ENCODE results near the gene DPH2. TPM values are rescaled to one million over a fixed set of nuclear protein-coding genes. Genes with fewer than 3 reads are reported as not detected.

Gene DPH2
- total and polyA plus RNA-seq, 7 donors: 10.7 to 37.2 (median 12.1) TPM

- Histone ChIP-seq H3K27me3 (no peaks in the 10 kb centered on the region), H3K4me1 (no peaks in the 10 kb centered on the region), H3K36me3 (peaks cover 8 to 39% (median 9%) of the 10 kb centered on the region in 4 donors), H3K9me3 (no peaks in the 10 kb centered on the region), H3K27ac (no peak overlapping the region), H3K4me3 (no peak overlapping the region)
- TF ChIP-seq POLR2A (IDR thresholded peaks at IDR 0.05): no peak
- no peak for TF ChIP-seq CTCF (IDR thresholded peaks at IDR 0.05)
- no peak for TF ChIP-seq POLR2AphosphoS5 (IDR thresholded peaks at IDR 0.05)
- TF ChIP-seq EP300 (IDR thresholded peaks at IDR 0.05): no peak
- DNase-seq: no peak
- intact Hi-C loops (cut with DNase I): loop anchor here (10.0 kb wide), 1 partner anchor 595 kb away; no protein-coding TSS in a partner anchor
- 90 to 93% methylated on average over 8 of the region's 8 CpGs for WGBS, 2 donors
Measured at GRCh38 chr1:44000122-44000665, 30.4 kb downstream of the DPH2 start.

GRCh38 chr1:44002165-44002564, 32.4 kb downstream of the DPH2 start:
- Histone ChIP-seq H3K36me3 (peaks cover 8 to 39% (median 9%) of the 10 kb centered on the region in 4 donors), H3K4me3 (no peak overlapping the region), H3K27me3 (no peaks in the 10 kb centered on the region), H3K9me3 (no peaks in the 10 kb centered on the region), H3K27ac (no peak overlapping the region), H3K4me1 (peaks cover 0 to 6% (median 3%) of the 10 kb centered on the region in 4 donors)
- DNase-seq: no peak
- no peak for TF ChIP-seq POLR2A (IDR thresholded peaks at IDR 0.05)
- TF ChIP-seq EP300 (IDR thresholded peaks at IDR 0.05): no peak
- TF ChIP-seq POLR2AphosphoS5 (IDR thresholded peaks at IDR 0.05): no peak
- no peak for TF ChIP-seq CTCF (IDR thresholded peaks at IDR 0.05)
- intact Hi-C loops (cut with DNase I): loop anchor here (10.0 kb wide), 1 partner anchor 593 kb away; no protein-coding TSS in a partner anchor
- 86 to 88% methylated on average over 8 of the region's 8 CpGs for WGBS, 2 donors

GRCh38 chr1:44002606-44003157, 32.9 kb downstream of the DPH2 start:
- Histone ChIP-seq H3K27me3 (no peaks in the 10 kb centered on the region), H3K27ac (no peak overlapping the region), H3K4me1 (peaks cover 0 to 6% (median 3%) of the 10 kb centered on the region in 4 donors), H3K4me3 (no peak overlapping the region), H3K9me3 (no peaks in the 10 kb centered on the region), H3K36me3 (peaks cover 8 to 43% (median 9%) of the 10 kb centered on the region in 4 donors)
- intact Hi-C loops (cut with DNase I): loop anchor here (10.0 kb wide), 1 partner anchor 592 kb away; no protein-coding TSS in a partner anchor
- DNase-seq: no peak
- TF ChIP-seq CTCF (IDR thresholded peaks at IDR 0.05) (no peak), POLR2AphosphoS5 (IDR thresholded peaks at IDR 0.05) (no peak), POLR2A (IDR thresholded peaks at IDR 0.05) (no peak), EP300 (IDR thresholded peaks at IDR 0.05) (no peak)
- 89 to 90% methylated on average over 14 of the region's 14 CpGs for WGBS, 2 donors

GRCh38 chr1:44008259-44008658, 38.4 kb downstream of the DPH2 start:
- DNase-seq: no peak
- peaks cover 0 to 19% (median 0%) of the 10 kb centered on the region in 4 donors for H3K36me3 ChIP-seq
- intact Hi-C loops (cut with DNase I): loop anchor here (10.0 kb wide), 1 partner anchor 587 kb away; no protein-coding TSS in a partner anchor
- no peaks in the 10 kb centered on the region for H3K9me3 ChIP-seq
- H3K4me3 ChIP-seq: no peak overlapping the region
- H3K27ac ChIP-seq: no peak overlapping the region
- TF ChIP-seq CTCF (IDR thresholded peaks at IDR 0.05) (no peak), POLR2AphosphoS5 (IDR thresholded peaks at IDR 0.05) (no peak), EP300 (IDR thresholded peaks at IDR 0.05) (no peak), POLR2A (IDR thresholded peaks at IDR 0.05) (no peak)
- no peaks in the 10 kb centered on the region for H3K27me3 ChIP-seq
- 96 to 97% methylated on average over 12 of the region's 12 CpGs for WGBS, 2 donors
- peaks cover 0 to 6% (median 3%) of the 10 kb centered on the region in 4 donors for H3K4me1 ChIP-seq

Measured in sigmoid colon (tissue), 7 donors.